Fibroblast of lung (primary cell): ENCODE measurements around the gene PCDHGC3.

Source experiments
- EZH2 ChIP-seq: IDR thresholded peaks from 2 replicates; pipeline ENCODE4 v1.5.1; 2012; ENCODE audit warnings: low read length, control low read depth, mild to moderate bottlenecking; ENCODE audit errors: missing control alignments
- TF ChIP-seq, protein P1 (sequence below), 2 donors: IDR thresholded peaks in 1 of 2; conservative IDR thresholded peaks in 1 of 2; 1 replicate in 1 of 2; 2 replicates in 1 of 2; pipeline ENCODE4 v1.5.1; 2011 to 2012; ENCODE audit warnings: low read length in 2 of 2, control low read depth in 1 of 2, inconsistent platforms in 1 of 2, low read depth in 1 of 2, mild to moderate bottlenecking in 1 of 2

- TF ChIP-seq EZH2, result no peak
- TF ChIP-seq, protein P1, sequence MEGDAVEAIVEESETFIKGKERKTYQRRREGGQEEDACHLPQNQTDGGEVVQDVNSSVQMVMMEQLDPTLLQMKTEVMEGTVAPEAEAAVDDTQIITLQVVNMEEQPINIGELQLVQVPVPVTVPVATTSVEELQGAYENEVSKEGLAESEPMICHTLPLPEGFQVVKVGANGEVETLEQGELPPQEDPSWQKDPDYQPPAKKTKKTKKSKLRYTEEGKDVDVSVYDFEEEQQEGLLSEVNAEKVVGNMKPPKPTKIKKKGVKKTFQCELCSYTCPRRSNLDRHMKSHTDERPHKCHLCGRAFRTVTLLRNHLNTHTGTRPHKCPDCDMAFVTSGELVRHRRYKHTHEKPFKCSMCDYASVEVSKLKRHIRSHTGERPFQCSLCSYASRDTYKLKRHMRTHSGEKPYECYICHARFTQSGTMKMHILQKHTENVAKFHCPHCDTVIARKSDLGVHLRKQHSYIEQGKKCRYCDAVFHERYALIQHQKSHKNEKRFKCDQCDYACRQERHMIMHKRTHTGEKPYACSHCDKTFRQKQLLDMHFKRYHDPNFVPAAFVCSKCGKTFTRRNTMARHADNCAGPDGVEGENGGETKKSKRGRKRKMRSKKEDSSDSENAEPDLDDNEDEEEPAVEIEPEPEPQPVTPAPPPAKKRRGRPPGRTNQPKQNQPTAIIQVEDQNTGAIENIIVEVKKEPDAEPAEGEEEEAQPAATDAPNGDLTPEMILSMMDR (conservative IDR thresholded peaks at IDR 0.05 in 1 of 2, IDR thresholded peaks at IDR 0.05 in 1 of 2; ENCODE audit: low read depth in 1 of 2, low read length in 2 of 2), result no peak
Observed at GRCh38 chr5:141501761-141502160, 26.0 kb downstream of the PCDHGC3 start.
